Panc1 (cell line): Measurements from ENCODE around the gene GTF2H4. TPM values are rescaled to one million over a fixed set of nuclear protein-coding genes. Genes with fewer than 3 reads are reported as not detected.

Source experiments
- ATAC-seq: fragments of 200-7000 bp; cut with Tn5 transposase; 2 replicates; pipeline ENCODE4 v1.9.1; 2020; ENCODE audit warnings: mild to moderate bottlenecking, moderate library complexity
- BruUV-seq: library from RNA; stranded (reverse); fragments of 400-500 nt; replicated peaks from 2 replicates; lab custom pipeline; 2021; lab: Mats Ljungman, UMichigan
- CTCF ChIA-PET: fragments of 300-600 bp; sonication (Branson Sonifier 250); formaldehyde crosslinking; loops from one replicate; lab custom pipeline; 2022; ENCODE audit warnings: antibody characterized with exemption; lab: Charles Lee
- POLR2A ChIA-PET: fragments of 300-600 bp; sonication (Branson Sonifier 250); formaldehyde crosslinking; loops from one replicate; lab custom pipeline; 2022; ENCODE audit warnings: antibody characterized with exemption; lab: Charles Lee
- DNase-seq: peaks from one replicate; pipeline ENCODE4 v3.0.0-alpha.2; 2010; ENCODE audit warnings: low read depth, low spot score
- H3K27ac ChIP-seq: 2 replicates; pipeline ENCODE4 v1.5.1; 2011; ENCODE audit warnings: mild to moderate bottlenecking, low read length, inconsistent platforms
- H3K27me3 ChIP-seq: fragments of 200-500 bp; sonication (Bioruptor generic); 2 replicates; pipeline ENCODE4 v1.6.0; 2014; ENCODE audit warnings: low read length, inconsistent platforms; ENCODE audit not compliant: control insufficient read depth, insufficient read depth
- H3K36me3 ChIP-seq: fragments of 200-500 bp; sonication (Bioruptor generic); 2 replicates; pipeline ENCODE4 v1.5.1; 2014; ENCODE audit warnings: inconsistent platforms, mild to moderate bottlenecking, low read length, moderate library complexity; ENCODE audit not compliant: control insufficient read depth, insufficient read depth
- H3K4me1 ChIP-seq: 2 replicates; pipeline ENCODE4 v1.5.1; 2011; ENCODE audit warnings: inconsistent platforms, mild to moderate bottlenecking, low read length, moderate library complexity; ENCODE audit not compliant: control insufficient read depth, insufficient read depth
- H3K4me3 ChIP-seq, 2 experiments: 2 replicates each; pipeline ENCODE4 v1.5.1; 2011 to 2012; ENCODE audit warnings: low read depth in 2 of 2, low read length in 2 of 2, mild to moderate bottlenecking in 2 of 2, inconsistent platforms in 1 of 2, moderate library complexity in 1 of 2
- H3K9me3 ChIP-seq: fragments of 200-500 bp; sonication (Bioruptor generic); 2 replicates; pipeline ENCODE4 v1.5.1; 2014; ENCODE audit warnings: low read depth, mild to moderate bottlenecking, inconsistent platforms, low read length, moderate library complexity; ENCODE audit not compliant: control insufficient read depth, insufficient read depth
- CTCF ChIP-seq: fragments of 450-650 bp; IDR thresholded peaks from 2 replicates; pipeline ENCODE4 v1.5.1; 2017; ENCODE audit warnings: mild to moderate bottlenecking
- POLR2AphosphoS5 ChIP-seq: IDR thresholded peaks from 2 replicates; pipeline ENCODE4 v1.6.1; 2012; ENCODE audit warnings: mild to moderate bottlenecking, low read depth, low read length, moderate library complexity
- REST ChIP-seq, 2 experiments: IDR thresholded peaks; 2 replicates each; pipeline ENCODE4 v1.6.1; 2011 to 2012; ENCODE audit warnings: low read depth in 2 of 2, control low read depth in 1 of 2, low read length in 1 of 2, mild to moderate bottlenecking in 1 of 2, moderate library complexity in 1 of 2; ENCODE audit not compliant: insufficient read depth in 1 of 2
- SIN3A ChIP-seq: IDR thresholded peaks from 2 replicates; pipeline ENCODE4 v1.6.1; 2012; ENCODE audit warnings: low read depth, mild to moderate bottlenecking, low read length, moderate library complexity, borderline replicate concordance; ENCODE audit not compliant: insufficient read depth
- TCF7L2 ChIP-seq: IDR thresholded peaks from 2 replicates; pipeline ENCODE4 v1.6.1; 2011; ENCODE audit warnings: mild to moderate bottlenecking, low read depth, low read length, inconsistent platforms
- in situ Hi-C: cut with HindIII; loops from 2 replicates; pipeline ENCODE4 v1.10.0; 2016; ENCODE audit warnings: low sequenced_read_pairs, low pct_unique_long_range_greater_than_20kb
- intact Hi-C: fragments of 100-400 bp; cut with micrococcal nuclease; formaldehyde crosslinking; loops from one replicate; pipeline ENCODE4 v1.10.0; 2022; ENCODE audit not compliant: unreplicated experiment
- total RNA-seq: library from RNA; stranded (reverse); gene quantifications from one replicate; pipeline ENCODE4 v1.2.1, GENCODE V29; 2021; ENCODE audit not compliant: unreplicated experiment

Gene GTF2H4
- total RNA-seq, 1 experiment from 2014 or later, result 27.5 TPM

GRCh38 chr6:30954631-30955366 lies 46.8 kb downstream of the GTF2H4 start:
- no TSS peak for BruUV-seq
- no peak for ATAC-seq
- Histone ChIP-seq H3K4me3 (peak overlapping the region; percentile 42 to 57), H3K27ac (no peak overlapping the region), H3K36me3 (no peaks in the 10 kb centered on the region), H3K9me3 (no peaks in the 10 kb centered on the region), H3K4me1 (peaks cover 8% of the 10 kb centered on the region; the same call in 1 of the 2 replicates), H3K27me3 (peaks cover 22% of the 10 kb centered on the region)
- intact Hi-C loops, result no loop called here
- ChIA-PET CTCF (no interaction called here), POLR2A (no interaction called here)
- TF ChIP-seq TCF7L2 (no peak), SIN3A (no peak), REST (IDR thresholded peaks at IDR 0.05; ENCODE audit: insufficient read depth in 1 of 2, low read depth in 2 of 2, low read length in 1 of 2) (no peak), POLR2AphosphoS5 (no peak), CTCF (no peak)
- in situ Hi-C loops, result loop anchor here (5.0 kb wide), 1 partner anchor 88 kb away; no protein-coding TSS in a partner anchor
- DNase-seq, result no peak

- no peak for DNase-seq
- no TSS peak for BruUV-seq
- Histone ChIP-seq H3K4me1 (peaks cover 8% of the 10 kb centered on the region; the same call in 1 of the 2 replicates), H3K4me3 (peak overlapping the region; percentile 42 to 57), H3K9me3 (no peaks in the 10 kb centered on the region), H3K27me3 (peaks cover 22% of the 10 kb centered on the region), H3K27ac (no peak overlapping the region; the same call in 1 of the 2 replicates), H3K36me3 (no peaks in the 10 kb centered on the region)
- intact Hi-C loops, result no loop called here
- ChIA-PET CTCF (no interaction called here), POLR2A (no interaction called here)
- TF ChIP-seq REST (IDR thresholded peaks at IDR 0.05; ENCODE audit: insufficient read depth in 1 of 2, low read depth in 2 of 2, low read length in 1 of 2) (no peak), TCF7L2 (peak; percentile 59; the same call in 1 of the 2 replicates)
- in situ Hi-C loops, result loop anchor here (5.0 kb wide), 1 partner anchor 87 kb away; no protein-coding TSS in a partner anchor
- ATAC-seq, result peak; percentile 84
These were observed 47.5 kb downstream of the GTF2H4 start for GRCh38 chr6:30955367-30956042.
